HepG2 (cell line): ENCODE data around the gene ZNFX1. TPM values are rescaled to one million over a fixed set of nuclear protein-coding genes. Genes with fewer than 3 reads are reported as not detected.

Experiments used
- POLR2AphosphoS5 ChIP-seq: IDR thresholded peaks from 2 replicates; pipeline ENCODE4 v1.6.1; 2012; ENCODE audit warnings: low read depth, low read length
- RBM22 ChIP-seq: fragments of 200-400 bp; formaldehyde crosslinking; optimal IDR thresholded peaks from 2 replicates; pipeline ENCODE3; 2017; ENCODE audit warnings: mild to moderate bottlenecking, low read length, moderate library complexity
- SIN3A ChIP-seq: IDR thresholded peaks from 2 replicates; pipeline ENCODE4 v1.6.1; 2011; ENCODE audit warnings: low read depth, mild to moderate bottlenecking, control low read depth, low read length, borderline replicate concordance
- TBX2 ChIP-seq: sonication (generic); formaldehyde crosslinking; IDR thresholded peaks from 2 replicates; pipeline ENCODE4 v1.5.0; 2020; ENCODE audit warnings: missing genetic modification reagents, mild to moderate bottlenecking, borderline replicate concordance
- ZNF12 ChIP-seq: sonication (generic); formaldehyde crosslinking; IDR thresholded peaks from 2 replicates; pipeline ENCODE4 v1.5.0; 2020; ENCODE audit warnings: missing genetic modification reagents
- ZNF230 ChIP-seq: sonication (generic); formaldehyde crosslinking; IDR thresholded peaks from 2 replicates; pipeline ENCODE4 v1.4.0; 2020; ENCODE audit warnings: mild to moderate bottlenecking, missing genetic modification reagents
- ZNF782 ChIP-seq: sonication (generic); formaldehyde crosslinking; IDR thresholded peaks from 2 replicates; pipeline ENCODE4 v1.4.0; 2020; ENCODE audit warnings: missing genetic modification reagents, mild to moderate bottlenecking, borderline replicate concordance
- ZSCAN20 ChIP-seq: sonication (generic); formaldehyde crosslinking; IDR thresholded peaks from 2 replicates; pipeline ENCODE4 v1.4.0; 2020; ENCODE audit warnings: missing genetic modification reagents, mild to moderate bottlenecking, borderline replicate concordance
- ZSCAN21 ChIP-seq: sonication (generic); formaldehyde crosslinking; IDR thresholded peaks from 2 replicates; pipeline ENCODE4 v1.8.0; 2022; ENCODE audit warnings: mild to moderate bottlenecking, missing genetic modification reagents, moderate library complexity, borderline replicate concordance
- ZSCAN29 ChIP-seq: sonication (generic); formaldehyde crosslinking; conservative IDR thresholded peaks from 2 replicates; pipeline ENCODE4 v1.4.0; 2020; ENCODE audit warnings: mild to moderate bottlenecking, missing genetic modification reagents
- polyA plus RNA-seq, 8 experiments: library from polyadenylated mRNA; depleted of rRNA in 3 of 8; stranded (reverse) in 7 of 8; unstranded in 1 of 8; fragments of >200 nt; fragmentation: Illumina TruSeq in 4 of 8; extraction: Trizol in 4 of 8; gene quantifications; 2 replicates each; pipeline versions ENCODE4 v1.2.1 to v1.2.3, GENCODE V29; 2011 to 2016; ENCODE audit warnings: low read depth in 4 of 8, missing spikeins in 1 of 8, mixed read lengths in 1 of 8; ENCODE audit not compliant: insufficient read depth in 1 of 8
- total RNA-seq, 5 experiments: library from RNA; depleted of rRNA; stranded (reverse); fragments of >200 nt; fragmentation: Illumina TruSeq; extraction: Trizol; gene quantifications; 2 replicates each; pipeline ENCODE4 v1.2.3, GENCODE V29; 2016; ENCODE audit warnings: low read depth in 1 of 5
- TF ChIP-seq, protein P1 (sequence below): sonication (generic); formaldehyde crosslinking; IDR thresholded peaks from 2 replicates; pipeline ENCODE4 v1.4.0; 2020; ENCODE audit warnings: mild to moderate bottlenecking, missing genetic modification reagents
- TF ChIP-seq, protein P2 (sequence below): sonication (generic); formaldehyde crosslinking; IDR thresholded peaks from 2 replicates; pipeline ENCODE4 v1.8.1; 2023; ENCODE audit warnings: mild to moderate bottlenecking, missing genetic modification reagents, borderline replicate concordance
- TF ChIP-seq, protein P3 (sequence below), 2 experiments: sonication (generic) in 1 of 2; formaldehyde crosslinking in 1 of 2; IDR thresholded peaks; 2 replicates each; pipeline versions ENCODE4 v1.5.1 to v1.6.1; 2011 to 2020; ENCODE audit warnings: borderline replicate concordance in 1 of 2, low read depth in 1 of 2, low read length in 1 of 2, mild to moderate bottlenecking in 1 of 2, missing genetic modification reagents in 1 of 2, moderate library complexity in 1 of 2
- TF ChIP-seq, protein P4 (sequence below): sonication (generic); formaldehyde crosslinking; conservative IDR thresholded peaks from 2 replicates; pipeline ENCODE4 v1.4.0; 2020; ENCODE audit warnings: missing genetic modification reagents
- TF ChIP-seq, protein P5 (sequence below): sonication (generic); formaldehyde crosslinking; IDR thresholded peaks from 2 replicates; pipeline ENCODE4 v1.8.1; 2023; ENCODE audit warnings: mild to moderate bottlenecking, missing genetic modification reagents

ZNFX1 gene
- total and polyA plus RNA-seq, 2 of the 13 experiments (the other 11 are each of a cell fraction or from before 2014, with no cell fraction given), result 2.9 to 11.1 TPM

DNA sequence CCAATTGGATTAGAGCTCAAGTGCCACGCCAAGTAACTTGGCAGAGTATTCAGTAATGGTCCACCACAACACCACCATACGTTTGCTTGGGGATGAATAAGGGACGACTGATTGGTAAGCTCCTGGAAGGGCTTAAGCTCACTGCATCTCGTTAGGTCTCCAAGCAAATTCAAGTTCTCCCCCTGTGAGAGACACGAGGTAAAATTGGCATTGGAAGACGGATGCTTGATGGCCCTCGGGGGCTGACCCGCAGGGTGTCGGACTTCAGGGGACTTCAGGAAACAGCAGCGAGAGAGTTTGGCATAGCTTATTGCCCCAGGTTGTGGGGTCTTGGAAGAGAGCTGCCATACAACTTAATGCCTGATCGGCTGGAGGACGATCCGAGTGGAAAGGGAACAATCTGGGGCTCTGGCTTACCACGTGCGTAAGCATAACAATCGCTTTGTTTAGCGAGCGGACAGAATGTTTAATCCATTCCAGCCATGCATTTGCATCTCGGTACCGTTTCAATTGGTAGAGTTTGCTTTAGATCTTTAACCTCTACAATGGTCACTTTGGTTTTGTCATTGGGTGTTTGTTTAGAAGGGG lies 4.8 kb upstream of the ZNFX1 start (continued):
- TF ChIP-seq, protein P1, sequence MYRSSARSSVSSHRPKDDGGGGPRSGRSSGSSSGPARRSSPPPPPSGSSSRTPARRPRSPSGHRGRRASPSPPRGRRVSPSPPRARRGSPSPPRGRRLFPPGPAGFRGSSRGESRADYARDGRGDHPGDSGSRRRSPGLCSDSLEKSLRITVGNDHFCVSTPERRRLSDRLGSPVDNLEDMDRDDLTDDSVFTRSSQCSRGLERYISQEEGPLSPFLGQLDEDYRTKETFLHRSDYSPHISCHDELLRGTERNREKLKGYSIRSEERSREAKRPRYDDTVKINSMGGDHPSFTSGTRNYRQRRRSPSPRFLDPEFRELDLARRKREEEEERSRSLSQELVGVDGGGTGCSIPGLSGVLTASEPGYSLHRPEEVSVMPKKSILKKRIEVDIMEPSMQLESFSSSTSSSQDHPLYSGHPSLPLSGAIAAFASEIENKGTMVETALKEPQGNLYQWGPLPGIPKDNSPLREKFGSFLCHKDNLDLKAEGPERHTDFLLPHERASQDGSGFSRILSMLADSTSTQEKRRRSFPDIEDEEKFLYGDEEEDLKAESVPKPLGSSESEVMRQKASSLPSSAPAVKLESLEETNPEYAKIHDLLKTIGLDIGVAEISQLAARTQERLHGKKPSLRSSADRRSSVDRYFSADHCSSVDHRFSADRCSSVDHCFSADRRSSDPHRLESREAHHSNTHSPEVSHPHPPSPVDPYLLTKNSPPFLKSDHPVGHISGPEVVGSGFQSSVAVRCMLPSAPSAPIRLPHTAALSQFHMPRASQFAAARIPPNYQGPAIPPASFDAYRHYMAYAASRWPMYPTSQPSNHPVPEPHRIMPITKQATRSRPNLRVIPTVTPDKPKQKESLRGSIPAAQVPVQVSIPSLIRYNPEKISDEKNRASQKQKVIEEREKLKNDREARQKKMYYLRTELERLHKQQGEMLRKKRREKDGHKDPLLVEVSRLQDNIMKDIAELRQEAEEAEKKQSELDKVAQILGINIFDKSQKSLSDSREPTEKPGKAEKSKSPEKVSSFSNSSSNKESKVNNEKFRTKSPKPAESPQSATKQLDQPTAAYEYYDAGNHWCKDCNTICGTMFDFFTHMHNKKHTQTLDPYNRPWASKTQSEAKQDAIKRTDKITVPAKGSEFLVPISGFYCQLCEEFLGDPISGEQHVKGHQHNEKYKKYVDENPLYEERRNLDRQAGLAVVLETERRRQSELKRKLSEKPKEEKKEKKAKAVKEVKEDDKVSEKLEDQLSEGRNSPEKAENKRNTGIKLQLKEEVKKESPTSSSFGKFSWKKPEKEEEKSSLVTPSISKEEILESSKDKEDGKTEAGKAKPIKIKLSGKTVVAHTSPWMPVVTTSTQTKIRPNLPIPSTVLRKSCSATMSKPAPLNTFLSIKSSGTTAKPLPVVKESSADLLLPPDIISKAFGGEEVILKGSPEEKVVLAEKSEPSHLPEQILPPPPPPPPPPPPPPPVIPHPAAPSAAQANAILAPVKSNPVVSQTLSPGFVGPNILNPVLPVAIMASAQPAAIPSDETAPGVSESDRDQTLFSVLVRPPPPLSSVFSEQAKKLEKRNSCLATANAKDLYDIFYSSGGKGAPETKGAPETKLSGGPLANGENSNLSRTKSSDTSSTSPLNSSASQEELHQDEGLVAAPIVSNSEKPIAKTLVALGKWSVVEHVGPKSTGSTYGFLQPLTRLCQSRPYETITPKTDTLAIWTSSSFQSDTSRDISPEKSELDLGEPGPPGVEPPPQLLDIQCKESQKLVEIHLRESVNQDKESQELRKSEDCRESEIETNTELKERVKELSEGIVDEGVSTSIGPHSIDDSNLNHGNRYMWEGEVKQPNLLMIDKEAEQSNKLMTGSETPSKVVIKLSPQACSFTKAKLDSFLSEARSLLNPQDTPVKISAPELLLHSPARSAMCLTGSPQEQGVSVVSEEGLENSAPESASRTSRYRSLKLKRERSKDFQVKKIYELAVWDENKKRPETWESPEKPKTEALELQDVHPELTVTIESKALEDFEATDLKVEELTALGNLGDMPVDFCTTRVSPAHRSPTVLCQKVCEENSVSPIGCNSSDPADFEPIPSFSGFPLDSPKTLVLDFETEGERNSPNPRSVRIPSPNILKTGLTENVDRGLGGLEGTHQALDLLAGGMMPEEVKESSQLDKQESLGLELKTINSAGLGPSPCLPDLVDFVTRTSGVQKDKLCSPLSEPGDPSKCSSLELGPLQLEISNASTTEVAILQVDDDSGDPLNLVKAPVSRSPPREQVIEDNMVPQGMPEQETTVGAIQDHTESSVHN (CRISPR knock-in tag), result peak; percentile 8; the same call in 1 of the 2 replicates
- TF ChIP-seq, protein P2, sequence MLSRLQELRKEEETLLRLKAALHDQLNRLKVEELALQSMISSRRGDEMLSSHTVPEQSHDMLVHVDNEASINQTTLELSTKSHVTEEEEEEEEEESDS (CRISPR knock-in tag), result no peak
- TF ChIP-seq, protein P3, sequence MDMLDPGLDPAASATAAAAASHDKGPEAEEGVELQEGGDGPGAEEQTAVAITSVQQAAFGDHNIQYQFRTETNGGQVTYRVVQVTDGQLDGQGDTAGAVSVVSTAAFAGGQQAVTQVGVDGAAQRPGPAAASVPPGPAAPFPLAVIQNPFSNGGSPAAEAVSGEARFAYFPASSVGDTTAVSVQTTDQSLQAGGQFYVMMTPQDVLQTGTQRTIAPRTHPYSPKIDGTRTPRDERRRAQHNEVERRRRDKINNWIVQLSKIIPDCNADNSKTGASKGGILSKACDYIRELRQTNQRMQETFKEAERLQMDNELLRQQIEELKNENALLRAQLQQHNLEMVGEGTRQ (IDR thresholded peaks at IDR 0.05; ENCODE audit: low read depth, low read length), result no peak
- TF ChIP-seq, protein P3 (CRISPR knock-in tag; IDR thresholded peaks at IDR 0.05; ENCODE audit: borderline replicate concordance), result no peak
- TF ChIP-seq POLR2AphosphoS5, result peak; percentile 51
- TF ChIP-seq ZSCAN29 (CRISPR knock-in tag), result no peak
- TF ChIP-seq RBM22, result peak; percentile 98
- 0 out of 2 replicates have a peak, but pooled peaks have one; percentile 1 for TF ChIP-seq TBX2 (CRISPR knock-in tag)
- 0 out of 2 replicates have a peak, but pooled peaks have one; percentile 13 for TF ChIP-seq ZSCAN21 (CRISPR knock-in tag)
- TF ChIP-seq ZNF12, result peak; percentile 10; the same call in 1 of the 2 replicates
- TF ChIP-seq, protein P4, sequence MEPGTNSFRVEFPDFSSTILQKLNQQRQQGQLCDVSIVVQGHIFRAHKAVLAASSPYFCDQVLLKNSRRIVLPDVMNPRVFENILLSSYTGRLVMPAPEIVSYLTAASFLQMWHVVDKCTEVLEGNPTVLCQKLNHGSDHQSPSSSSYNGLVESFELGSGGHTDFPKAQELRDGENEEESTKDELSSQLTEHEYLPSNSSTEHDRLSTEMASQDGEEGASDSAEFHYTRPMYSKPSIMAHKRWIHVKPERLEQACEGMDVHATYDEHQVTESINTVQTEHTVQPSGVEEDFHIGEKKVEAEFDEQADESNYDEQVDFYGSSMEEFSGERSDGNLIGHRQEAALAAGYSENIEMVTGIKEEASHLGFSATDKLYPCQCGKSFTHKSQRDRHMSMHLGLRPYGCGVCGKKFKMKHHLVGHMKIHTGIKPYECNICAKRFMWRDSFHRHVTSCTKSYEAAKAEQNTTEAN (CRISPR knock-in tag), result no peak
- TF ChIP-seq, protein P5, sequence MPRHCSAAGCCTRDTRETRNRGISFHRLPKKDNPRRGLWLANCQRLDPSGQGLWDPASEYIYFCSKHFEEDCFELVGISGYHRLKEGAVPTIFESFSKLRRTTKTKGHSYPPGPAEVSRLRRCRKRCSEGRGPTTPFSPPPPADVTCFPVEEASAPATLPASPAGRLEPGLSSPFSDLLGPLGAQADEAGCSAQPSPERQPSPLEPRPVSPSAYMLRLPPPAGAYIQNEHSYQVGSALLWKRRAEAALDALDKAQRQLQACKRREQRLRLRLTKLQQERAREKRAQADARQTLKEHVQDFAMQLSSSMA (CRISPR knock-in tag), result peak; percentile 33; the same call in 1 of the 2 replicates
- no peak for TF ChIP-seq ZSCAN20
- 0 out of 2 replicates have a peak, but pooled peaks have one; percentile 49 for TF ChIP-seq ZNF782 (CRISPR knock-in tag)
- TF ChIP-seq ZNF230 (CRISPR knock-in tag), result no peak
- TF ChIP-seq SIN3A, result 0 out of 2 replicates have a peak, but pooled peaks have one; percentile 34
